ENCODE measurements around the gene SLC23A3. TPM values are rescaled to one million over a fixed set of nuclear protein-coding genes. Genes with fewer than 3 reads are reported as not detected.

The SLC23A3 gene
- polyA plus RNA-seq, 3 donors = 1.1 TPM; not detected in 2

- H3K27me3 ChIP-seq (ENCODE audit: control insufficient read depth in 2 of 2, insufficient read depth in 2 of 2, low read length in 2 of 2) = no peaks in the 10 kb centered on the region
- peaks cover 48% of the 10 kb centered on the region for H4K20me1 ChIP-seq (ENCODE audit: insufficient read depth, low read length)
- intact Hi-C loops (cut with micrococcal nuclease) = loop anchor here in 1 of 2 donors (10.0 kb wide), 1 partner anchor 432 kb away; no protein-coding TSS in a partner anchor
- peaks cover 22 to 36% of the 10 kb centered on the region in 2 donors for H3K4me1 ChIP-seq (ENCODE audit: control insufficient read depth in 1 of 2, insufficient read depth in 2 of 2, low read length in 2 of 2)
- H2AFZ ChIP-seq (ENCODE audit: insufficient read depth, low read depth, low read length, poor library complexity, severe bottlenecking) = no peak overlapping the region
- H3K27ac Mint-ChIP-seq = peak overlapping the region in 3 of 7 donors; percentile 43 to 77 (median 68)
- H3K4me2 ChIP-seq (replicated peaks; ENCODE audit: extremely low read depth, low read length, poor library complexity, severe bottlenecking) = no peak overlapping the region
- no peak overlapping the region for H3K4me3 Mint-ChIP-seq
- H3K27ac ChIP-seq (ENCODE audit: low read depth in 1 of 2, low read length in 2 of 2) = no peak overlapping the region
- no peaks in the 10 kb centered on the region for H3K9me3 ChIP-seq (replicated peaks in 1 of 2; ENCODE audit: control insufficient read depth in 1 of 2, insufficient read depth in 1 of 2, low read length in 2 of 2)
- H3K4me3 ChIP-seq (replicated peaks in 1 of 3; ENCODE audit: low read depth in 2 of 3, low read length in 3 of 3) = no peak overlapping the region
- 100% methylated on average over 2 of the region's 6 CpGs for WGBS (ENCODE audit: insufficient coverage)
- TF ChIP-seq, protein P1, sequence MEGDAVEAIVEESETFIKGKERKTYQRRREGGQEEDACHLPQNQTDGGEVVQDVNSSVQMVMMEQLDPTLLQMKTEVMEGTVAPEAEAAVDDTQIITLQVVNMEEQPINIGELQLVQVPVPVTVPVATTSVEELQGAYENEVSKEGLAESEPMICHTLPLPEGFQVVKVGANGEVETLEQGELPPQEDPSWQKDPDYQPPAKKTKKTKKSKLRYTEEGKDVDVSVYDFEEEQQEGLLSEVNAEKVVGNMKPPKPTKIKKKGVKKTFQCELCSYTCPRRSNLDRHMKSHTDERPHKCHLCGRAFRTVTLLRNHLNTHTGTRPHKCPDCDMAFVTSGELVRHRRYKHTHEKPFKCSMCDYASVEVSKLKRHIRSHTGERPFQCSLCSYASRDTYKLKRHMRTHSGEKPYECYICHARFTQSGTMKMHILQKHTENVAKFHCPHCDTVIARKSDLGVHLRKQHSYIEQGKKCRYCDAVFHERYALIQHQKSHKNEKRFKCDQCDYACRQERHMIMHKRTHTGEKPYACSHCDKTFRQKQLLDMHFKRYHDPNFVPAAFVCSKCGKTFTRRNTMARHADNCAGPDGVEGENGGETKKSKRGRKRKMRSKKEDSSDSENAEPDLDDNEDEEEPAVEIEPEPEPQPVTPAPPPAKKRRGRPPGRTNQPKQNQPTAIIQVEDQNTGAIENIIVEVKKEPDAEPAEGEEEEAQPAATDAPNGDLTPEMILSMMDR (IDR thresholded peaks at IDR 0.05) = no peak
- no peak overlapping the region for H3K9ac ChIP-seq (ENCODE audit: insufficient read depth, low read length, poor library complexity, severe bottlenecking)
- no peaks in the 10 kb centered on the region for H3K9me3 Mint-ChIP-seq
- peaks cover 43% of the 10 kb centered on the region for H3K4me1 Mint-ChIP-seq
- H3K27me3 Mint-ChIP-seq (ENCODE audit: low read depth in 3 of 3) = peaks cover 0 to 3% (median 0%) of the 10 kb centered on the region in 3 donors
- peaks cover 37 to 47% of the 10 kb centered on the region in 2 donors for H3K36me3 Mint-ChIP-seq
- peaks cover 34 to 45% of the 10 kb centered on the region in 2 donors for H3K36me3 ChIP-seq (replicated peaks in 1 of 2; ENCODE audit: control insufficient read depth in 1 of 2, insufficient read depth in 2 of 2, low read length in 2 of 2)
- no peak for DNase-seq
- H3K79me2 ChIP-seq (ENCODE audit: insufficient read depth, low read length) = peaks cover 31% of the 10 kb centered on the region
These were observed 3.3 kb upstream of the SLC23A3 start for GRCh38 chr2:219173176-219173575.

- H3K79me2 ChIP-seq (ENCODE audit: insufficient read depth, low read length) = peaks cover 30% of the 10 kb centered on the region
- peak overlapping the region in 1 of 2 donors; percentile 38 for H3K27ac ChIP-seq (ENCODE audit: low read depth in 1 of 2, low read length in 2 of 2)
- peaks cover 34 to 45% of the 10 kb centered on the region in 2 donors for H3K36me3 ChIP-seq (replicated peaks in 1 of 2; ENCODE audit: control insufficient read depth in 1 of 2, insufficient read depth in 2 of 2, low read length in 2 of 2)
- H4K20me1 ChIP-seq (ENCODE audit: insufficient read depth, low read length) = peaks cover 48% of the 10 kb centered on the region
- no peak for DNase-seq
- TF ChIP-seq, protein P1 (IDR thresholded peaks at IDR 0.05) = no peak
- H3K9me3 ChIP-seq (replicated peaks in 1 of 2; ENCODE audit: control insufficient read depth in 1 of 2, insufficient read depth in 1 of 2, low read length in 2 of 2) = no peaks in the 10 kb centered on the region
- H3K9ac ChIP-seq (ENCODE audit: insufficient read depth, low read length, poor library complexity, severe bottlenecking) = no peak overlapping the region
- Mint-ChIP-seq H3K4me1 (peaks cover 41% of the 10 kb centered on the region), H3K4me3 (no peak overlapping the region), H3K27ac (peak overlapping the region in 3 of 7 donors; percentile 29 to 63 (median 58)), H3K9me3 (no peaks in the 10 kb centered on the region), H3K27me3 (ENCODE audit: low read depth in 3 of 3) (peaks cover 0 to 4% (median 2%) of the 10 kb centered on the region in 3 donors), H3K36me3 (peaks cover 40 to 51% of the 10 kb centered on the region in 2 donors)
- intact Hi-C loops (cut with micrococcal nuclease) = loop anchor here in 1 of 2 donors (10.0 kb wide), 1 partner anchor 432 kb away; no protein-coding TSS in a partner anchor
- no peaks in the 10 kb centered on the region for H3K27me3 ChIP-seq (ENCODE audit: control insufficient read depth in 2 of 2, insufficient read depth in 2 of 2, low read length in 2 of 2)
- H3K4me3 ChIP-seq (replicated peaks in 1 of 3; ENCODE audit: low read depth in 2 of 3, low read length in 3 of 3) = no peak overlapping the region
- no peak overlapping the region for H2AFZ ChIP-seq (ENCODE audit: insufficient read depth, low read depth, low read length, poor library complexity, severe bottlenecking)
- peaks cover 18 to 32% of the 10 kb centered on the region in 2 donors for H3K4me1 ChIP-seq (ENCODE audit: control insufficient read depth in 1 of 2, insufficient read depth in 2 of 2, low read length in 2 of 2)
- no peak overlapping the region for H3K4me2 ChIP-seq (replicated peaks; ENCODE audit: extremely low read depth, low read length, poor library complexity, severe bottlenecking)
- 76% methylated on average over 8 of the region's 16 CpGs for WGBS (ENCODE audit: insufficient coverage)
These were observed 2.7 kb upstream of the SLC23A3 start for GRCh38 chr2:219172231-219173154.
